GM18508 (cell line): ENCODE data around the gene TMEM202.
"Not testable (repeated sequence)": the region's sequence is repeated elsewhere in the genome, so short reads cannot be mapped to it uniquely, and the experiment has no call there.

Source experiments
- ATAC-seq: cut with Tn5 transposase; IDR thresholded peaks from one replicate; pipeline ENCODE4 v1.9.1; 2021; ENCODE audit warnings: moderate number of reproducible peaks; ENCODE audit not compliant: insufficient read depth, unreplicated experiment

TMEM202 gene

DNA sequence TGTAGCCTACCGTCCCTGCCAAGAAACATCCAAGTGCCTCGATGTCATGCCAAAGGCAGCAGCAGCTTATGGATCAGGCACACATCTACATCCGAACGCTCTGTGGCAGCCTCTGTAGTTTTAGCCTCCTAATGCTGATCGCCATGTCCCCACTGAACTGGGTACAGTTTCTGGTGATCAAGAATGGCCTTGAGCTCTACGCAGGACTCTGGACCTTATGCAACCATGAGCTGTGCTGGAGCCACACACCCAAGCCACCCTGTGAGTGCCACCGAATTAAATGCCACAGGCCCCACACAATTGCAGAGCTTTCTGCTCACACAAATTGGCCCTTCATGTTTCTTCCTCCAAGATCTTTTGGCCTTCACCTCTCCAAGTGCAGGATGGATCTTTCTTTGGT lies 543 bp downstream of the TMEM202 start:
- no peak for ATAC-seq

DNA sequence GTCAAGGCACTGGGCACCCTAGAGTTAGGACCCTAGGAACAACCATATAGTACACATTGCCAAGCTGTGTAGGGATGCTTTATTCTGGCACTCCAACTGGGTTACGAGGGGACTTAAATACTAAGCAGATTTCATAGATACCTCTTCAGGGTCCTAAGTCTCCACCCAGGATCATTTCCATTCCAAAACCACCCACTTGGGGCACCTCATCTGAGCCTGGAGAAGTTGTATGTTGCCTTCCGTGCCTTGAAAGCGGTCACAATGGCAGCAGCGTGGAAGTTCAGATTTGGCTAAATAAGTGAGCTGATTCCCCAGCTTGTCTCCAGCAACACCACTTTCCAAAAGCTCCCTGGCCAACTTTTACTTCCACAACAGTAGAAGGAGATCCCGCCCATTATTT lies 4.6 kb downstream of the TMEM202 start:
- ATAC-seq, result no peak

DNA sequence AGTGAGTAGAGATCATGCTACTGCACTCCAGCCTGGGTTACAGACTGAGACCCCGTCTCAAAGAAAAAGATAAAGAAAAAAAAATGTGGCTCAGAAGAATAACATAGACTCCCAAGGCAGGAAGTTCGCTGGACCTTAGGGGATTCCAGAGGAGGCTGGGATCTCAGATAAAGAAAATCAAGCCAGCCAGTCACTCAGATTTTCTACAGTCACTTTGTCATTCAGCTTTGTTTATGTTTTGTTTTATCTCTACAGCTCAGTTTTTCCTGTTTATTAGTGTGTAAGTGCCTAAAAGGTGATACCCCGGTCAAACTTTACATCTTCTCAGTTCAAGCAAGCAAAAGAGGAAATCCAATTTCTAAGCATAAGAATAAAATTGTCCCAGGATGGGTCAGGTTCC lies 6.3 kb downstream of the TMEM202 start:
- no peak for ATAC-seq

DNA sequence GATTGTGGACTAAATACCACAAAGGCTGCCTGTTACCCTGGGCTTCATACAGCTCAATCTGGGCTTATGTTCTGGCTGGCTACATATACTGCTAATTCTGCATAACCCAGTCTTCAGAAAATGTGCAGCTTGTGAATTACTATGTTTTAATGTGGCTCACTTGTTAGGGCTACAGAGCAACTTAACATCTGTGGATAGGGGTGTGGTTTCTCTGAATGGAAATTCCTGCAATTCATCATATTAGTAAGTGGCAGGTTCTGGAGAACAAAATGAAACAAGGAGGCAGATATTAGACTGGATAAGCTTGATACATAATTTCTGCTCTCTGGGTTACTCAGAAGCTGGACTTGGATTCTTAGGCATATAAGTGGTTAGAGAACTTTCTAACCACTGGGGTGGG lies 6.7 kb downstream of the TMEM202 start:
- no peak for ATAC-seq

DNA sequence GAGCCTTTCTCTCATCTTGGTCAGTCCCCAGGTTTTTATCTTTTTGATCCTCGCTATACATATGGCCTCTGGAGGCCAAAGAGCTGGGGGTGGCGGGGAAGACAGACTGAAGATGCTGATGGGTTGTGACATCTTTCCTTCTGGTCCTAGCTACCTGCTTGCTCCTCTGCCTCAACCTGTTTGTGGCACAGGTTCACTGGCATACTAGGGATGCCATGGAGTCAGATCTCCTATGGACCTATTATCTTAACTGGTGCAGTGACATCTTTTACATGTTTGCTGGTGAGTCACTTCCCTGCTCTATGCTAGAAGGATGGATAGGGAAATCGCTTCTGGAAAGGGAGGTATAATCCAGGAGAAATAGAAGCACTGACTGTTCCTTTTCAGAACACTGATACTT lies 8.8 kb downstream of the TMEM202 start:
- ATAC-seq, result no peak

DNA sequence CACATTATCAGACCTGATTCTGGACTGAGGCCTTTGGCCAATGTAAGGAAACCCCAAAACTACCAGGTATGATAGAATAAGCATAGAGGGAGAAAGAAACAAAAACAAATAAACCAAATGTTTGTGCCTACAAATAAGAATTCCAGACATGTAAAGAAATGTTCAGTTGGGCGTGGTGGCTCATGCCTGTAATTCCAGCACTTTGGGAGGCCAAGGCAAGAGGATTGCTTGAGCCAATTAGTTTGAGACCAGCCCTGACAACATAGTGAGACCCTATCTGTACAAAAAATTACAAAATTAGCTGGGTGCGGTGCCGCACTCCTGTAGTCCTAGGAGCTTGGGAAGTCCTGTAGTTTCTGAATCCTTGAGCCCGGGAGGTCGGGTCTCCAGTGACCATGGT lies 13.0 kb downstream of the TMEM202 start:
- no peak for ATAC-seq

DNA sequence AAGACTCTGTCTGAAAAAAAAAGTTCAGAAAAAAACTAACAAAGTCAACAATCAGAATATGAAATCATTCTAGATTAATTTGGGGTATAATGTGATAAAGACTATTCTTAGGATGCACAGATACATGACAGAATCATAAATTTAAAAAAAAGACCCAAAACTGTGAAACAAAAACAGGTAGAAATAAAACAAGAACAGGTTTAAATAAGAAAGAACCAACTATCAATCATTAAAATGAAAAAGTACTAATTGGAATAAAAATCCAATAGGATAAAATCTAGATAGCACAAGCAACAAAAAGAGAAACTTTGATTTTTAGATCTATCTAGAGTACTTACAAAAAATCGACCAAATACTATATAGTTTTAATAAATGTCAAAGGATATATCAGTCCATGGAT lies 13.4 kb downstream of the TMEM202 start:
- ATAC-seq, result no peak

DNA sequence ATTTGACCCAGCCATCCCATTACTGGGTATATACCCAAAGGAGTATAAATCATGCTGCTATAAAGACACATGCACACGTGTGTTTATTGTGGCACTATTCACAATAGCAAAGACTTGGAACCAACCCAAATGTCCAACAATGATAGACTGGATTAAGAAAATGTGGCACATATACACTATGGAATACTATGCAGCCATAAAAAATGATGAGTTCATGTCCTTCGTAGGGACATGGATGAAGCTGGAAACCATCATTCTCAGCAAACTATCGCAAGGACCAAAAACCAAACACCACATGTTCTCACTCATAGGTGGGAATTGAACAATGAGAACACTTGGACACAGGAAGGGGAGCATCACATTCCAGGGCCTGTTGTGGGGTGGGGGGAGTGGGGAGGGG lies 15.2 kb downstream of the TMEM202 start:
- ATAC-seq, result not testable (repeated sequence)

DNA sequence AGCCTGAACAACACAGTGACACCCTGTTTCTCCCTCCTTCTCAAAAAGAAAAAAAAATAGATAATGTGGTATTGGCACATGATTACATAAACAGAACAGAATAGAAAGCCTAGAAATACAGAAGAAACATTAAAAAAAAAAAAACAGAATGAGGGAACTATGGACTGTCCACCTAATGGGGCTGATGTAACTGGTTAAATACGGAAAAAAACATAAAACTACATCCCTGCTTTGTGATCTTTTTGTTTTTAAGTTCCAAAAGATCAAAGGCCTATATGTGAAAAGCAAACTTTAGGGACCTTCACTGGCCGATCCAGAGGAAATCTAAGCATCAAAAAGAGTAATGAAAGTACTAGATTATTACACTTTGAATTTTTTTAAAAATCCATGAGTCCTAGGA lies 17.2 kb downstream of the TMEM202 start:
- no peak for ATAC-seq

DNA sequence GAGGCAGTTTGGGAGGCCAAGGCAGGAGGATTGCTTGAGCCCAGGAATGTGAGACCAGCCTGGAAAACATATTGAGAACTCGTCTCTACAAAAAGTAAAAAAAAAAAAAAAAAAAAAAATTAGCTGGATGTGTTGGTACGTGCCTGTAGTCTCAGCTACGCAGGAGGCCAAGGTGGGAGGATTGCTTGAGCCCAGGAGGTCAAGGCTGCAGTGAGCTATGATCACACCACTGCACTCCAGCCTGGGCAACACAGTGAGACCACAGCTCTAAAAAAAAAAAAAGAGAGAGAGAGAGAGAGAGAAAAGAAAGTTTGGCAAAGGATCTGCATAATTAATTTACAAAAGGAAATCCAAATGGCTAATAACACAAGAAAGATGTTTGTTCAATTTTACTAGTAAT lies 21.7 kb downstream of the TMEM202 start:
- ATAC-seq, result not testable (repeated sequence)

DNA sequence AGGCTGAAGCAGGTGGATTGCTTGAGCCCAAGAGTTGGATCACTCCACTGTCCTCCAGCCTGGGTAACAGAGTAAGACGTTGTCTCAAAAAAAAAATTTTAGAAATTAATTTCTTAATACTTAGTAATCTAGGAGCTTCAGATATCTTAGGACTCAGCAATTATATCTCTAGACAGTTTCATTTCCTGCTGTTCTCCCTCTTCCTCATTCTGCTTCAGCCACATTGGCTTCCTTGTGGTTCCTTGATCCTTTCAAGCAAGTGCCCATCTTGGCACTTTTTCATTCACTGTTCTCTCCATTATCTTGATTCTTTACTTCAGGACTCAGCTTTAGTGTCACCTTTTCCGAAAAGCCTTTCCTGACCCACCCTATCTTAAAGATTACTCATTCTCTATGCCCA lies 22.5 kb downstream of the TMEM202 start:
- no peak for ATAC-seq

DNA sequence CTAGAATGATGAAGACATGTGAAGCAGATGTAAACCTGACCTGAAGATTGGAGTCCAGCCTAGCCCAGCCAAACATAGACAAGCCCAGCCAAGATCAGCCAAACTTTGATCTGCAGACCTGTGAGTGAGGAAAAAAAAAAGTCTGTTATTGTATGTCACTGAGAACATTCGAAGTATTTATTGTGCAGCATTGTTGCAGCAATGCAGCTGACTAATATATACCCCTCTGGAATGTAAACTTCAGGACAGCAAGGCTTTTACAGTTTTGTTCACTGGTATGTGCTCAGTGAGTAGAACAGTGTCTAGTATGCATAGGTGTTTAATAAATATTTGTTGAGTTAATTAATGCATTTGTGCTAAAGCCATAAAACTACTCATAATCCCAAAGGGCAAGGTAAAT lies 23.4 kb downstream of the TMEM202 start:
- ATAC-seq, result no peak

DNA sequence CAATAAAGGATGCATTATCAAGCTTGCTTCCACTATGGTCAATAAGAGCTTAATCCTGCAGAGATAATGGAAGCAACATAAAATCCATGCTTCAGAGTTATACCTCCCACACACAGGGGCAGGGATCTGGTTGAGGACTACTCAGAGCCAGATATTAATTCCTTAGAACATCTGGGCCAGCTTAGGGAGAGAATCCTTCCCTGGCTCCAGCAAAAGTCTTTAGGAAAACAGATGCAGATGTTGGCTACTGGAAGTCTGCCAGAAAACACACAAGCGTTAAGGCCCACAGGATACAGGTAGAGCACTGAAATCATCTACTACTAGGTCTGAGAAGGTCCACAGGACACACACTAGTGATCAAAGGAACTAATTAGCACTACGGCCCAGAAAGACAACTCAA lies 25.2 kb downstream of the TMEM202 start:
- no peak for ATAC-seq

DNA sequence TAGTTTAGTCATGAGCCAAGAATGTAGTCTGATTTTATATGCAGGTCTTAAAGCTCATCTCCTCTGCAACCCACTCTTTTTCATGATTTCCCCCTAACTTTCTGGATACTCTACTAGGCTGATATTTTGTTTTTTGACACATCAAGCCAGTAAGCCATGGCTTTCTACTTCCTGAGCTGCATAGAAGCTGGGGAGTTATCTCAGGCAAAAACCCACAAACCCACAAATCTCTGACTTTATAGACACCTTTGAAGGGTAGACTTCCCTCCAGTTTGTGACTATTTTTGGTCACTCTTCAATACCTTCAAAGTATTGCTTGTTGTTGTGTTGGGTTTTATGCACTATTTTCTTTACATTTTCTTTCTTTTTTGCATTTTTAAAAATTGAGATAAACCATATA lies 28.6 kb downstream of the TMEM202 start:
- ATAC-seq, result no peak

DNA sequence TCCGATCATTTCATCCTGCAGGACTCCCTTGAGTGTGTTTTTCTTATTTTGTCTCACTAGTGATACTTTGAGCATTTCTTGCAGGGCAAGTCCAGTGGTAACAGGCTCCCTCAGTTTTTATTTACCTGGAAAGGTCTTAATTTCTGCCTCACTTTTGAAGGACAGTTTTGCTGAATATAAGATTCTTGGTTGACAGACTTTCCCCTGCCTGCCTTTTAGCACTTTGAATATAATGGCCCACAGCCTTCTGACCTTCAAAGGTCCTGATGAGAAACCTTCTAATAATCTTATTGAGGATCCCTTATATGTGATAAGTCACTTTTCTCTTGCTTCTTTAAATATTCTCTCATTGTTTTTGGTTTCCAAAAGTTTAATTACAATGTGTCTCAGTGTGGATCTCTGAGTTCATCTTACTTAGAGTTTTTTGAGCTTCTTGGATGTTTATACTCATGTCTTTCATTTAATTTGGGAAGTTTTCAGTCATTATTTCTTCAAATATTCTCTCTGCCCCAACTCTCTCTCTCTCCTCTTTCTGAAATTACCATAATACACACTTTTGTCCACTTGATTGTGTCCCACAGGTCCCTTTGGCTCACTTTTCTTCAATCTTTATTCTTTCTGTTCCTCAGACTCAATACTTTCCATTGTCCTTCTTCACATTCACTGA lies 39.7 kb downstream of the TMEM202 start:
- ATAC-seq, result no peak

DNA sequence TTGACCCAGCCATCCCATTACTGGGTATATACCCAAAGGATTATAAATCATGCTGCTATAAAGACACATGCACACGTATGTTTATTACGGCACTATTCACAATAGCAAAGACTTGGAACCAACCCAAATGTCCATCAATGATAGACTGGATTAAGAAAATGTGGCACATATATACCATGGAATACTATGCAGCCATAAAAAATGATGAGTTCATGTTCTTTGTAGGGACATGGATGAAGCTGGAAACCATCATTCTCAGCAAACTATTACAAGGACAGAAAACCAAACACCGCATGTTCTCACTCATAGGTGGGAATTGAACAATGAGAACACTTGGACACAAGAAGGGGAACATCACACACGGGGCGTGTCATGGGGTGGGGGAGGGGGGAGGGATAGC lies 44.7 kb downstream of the TMEM202 start:
- not testable (repeated sequence) for ATAC-seq

DNA sequence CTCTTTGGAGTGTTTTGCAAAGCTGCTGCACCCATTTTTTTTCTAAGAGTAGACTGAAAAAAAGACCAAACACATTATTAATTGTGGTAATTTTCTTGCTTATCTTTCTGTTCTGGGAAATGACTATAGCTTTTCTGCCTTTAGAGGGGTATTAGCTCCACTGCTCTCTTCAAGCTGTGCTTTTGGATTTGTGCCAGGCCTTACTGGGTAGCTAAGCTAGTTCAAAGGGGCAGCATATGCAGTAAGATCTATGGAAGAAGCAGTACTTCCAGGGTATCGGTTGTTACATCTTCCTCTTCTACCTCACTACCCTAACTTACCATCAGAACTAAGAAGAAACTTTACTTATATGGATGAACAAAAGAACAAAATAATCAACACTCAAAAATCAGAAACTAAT lies 47.3 kb downstream of the TMEM202 start:
- ATAC-seq, result no peak

DNA sequence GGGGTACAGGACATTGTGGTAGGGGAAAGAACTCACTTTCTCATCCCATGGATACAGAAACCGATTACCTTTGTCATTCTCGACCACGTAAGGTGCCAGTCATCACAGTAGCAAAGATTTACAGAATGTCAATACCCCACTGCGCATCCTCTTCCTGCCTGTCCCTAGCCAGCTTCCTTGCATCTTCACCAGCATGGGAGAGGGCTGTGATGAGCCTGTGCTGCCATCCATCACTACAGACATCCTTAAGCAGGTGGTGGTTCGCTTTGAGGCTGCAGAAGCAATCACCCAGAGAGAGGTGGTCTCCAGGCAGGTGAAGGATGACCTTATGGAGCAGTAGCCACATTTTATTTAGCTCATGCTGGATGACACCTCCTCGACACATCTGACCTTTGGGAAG lies 52.7 kb downstream of the TMEM202 start:
- no peak for ATAC-seq

DNA sequence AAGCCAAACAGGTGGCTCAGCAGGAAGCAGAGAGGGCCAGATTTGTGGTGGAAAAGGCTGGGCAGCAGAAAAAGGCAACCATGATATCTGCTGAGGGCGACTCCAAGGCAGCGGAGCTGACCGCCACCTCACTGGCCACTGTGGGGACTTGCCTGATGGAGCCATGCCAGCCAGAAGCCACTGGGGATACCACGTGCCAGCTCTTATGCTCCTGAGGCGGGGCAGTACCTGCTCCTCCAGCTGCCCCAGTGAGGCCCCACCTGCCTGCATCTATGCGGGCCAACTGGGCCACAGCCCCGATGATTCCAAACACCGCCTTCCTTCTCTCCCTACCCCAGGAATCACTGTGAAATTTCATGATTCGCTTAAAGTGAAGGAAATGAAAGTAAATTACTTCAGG lies 53.1 kb downstream of the TMEM202 start:
- no peak for ATAC-seq

DNA sequence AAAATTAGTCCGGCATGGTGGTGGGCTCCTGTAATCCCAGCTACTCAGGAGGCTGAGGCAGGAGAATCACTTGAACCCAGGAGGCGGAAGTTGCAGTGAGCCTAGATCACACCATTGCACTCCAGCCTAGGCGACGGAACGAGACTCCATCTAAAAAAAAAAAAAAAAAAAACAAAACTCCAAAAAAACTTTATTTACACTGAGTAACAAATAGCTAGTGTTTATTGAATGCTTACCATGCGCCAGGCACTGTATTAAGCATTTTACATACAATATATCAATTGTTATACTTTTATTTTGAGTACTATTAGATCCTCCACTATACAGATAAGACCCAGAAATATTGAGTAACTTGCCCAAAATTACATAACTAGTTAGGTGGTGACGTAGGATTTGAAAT lies 58.6 kb downstream of the TMEM202 start:
- ATAC-seq, result no peak
